ENCODE results near the gene C6orf89. TPM values are rescaled to one million over a fixed set of nuclear protein-coding genes. Genes with fewer than 3 reads are reported as not detected.

C6orf89 gene
- polyA plus RNA-seq, 3 donors = 19.2 to 37.5 (median 29.2) TPM

DNA sequence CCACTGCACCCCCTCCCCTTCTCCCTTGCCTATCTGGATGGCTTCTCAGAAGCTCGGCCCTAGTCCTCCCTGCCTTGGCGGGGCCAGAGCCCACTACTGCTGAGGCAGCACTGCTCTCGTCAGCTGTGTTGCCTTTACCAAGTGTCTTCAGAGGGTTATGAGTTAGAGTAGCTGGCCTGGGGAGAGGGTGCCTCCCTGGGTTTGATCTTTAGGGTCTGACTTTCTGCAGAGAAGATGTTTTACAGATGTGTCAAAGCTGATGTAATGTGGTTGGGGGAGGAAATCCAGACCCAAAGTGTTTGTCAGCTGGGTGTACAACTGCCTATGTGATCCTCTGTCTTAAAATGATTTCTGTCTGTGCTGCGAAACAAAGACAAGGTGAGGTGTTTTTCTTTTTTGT is 38.4 kb downstream of the C6orf89 start:
- Histone ChIP-seq H3K27me3 (ENCODE audit: control insufficient read depth in 2 of 2, insufficient read depth in 2 of 2, low read length in 2 of 2) (no peaks in the 10 kb centered on the region), H3K27ac (ENCODE audit: low read depth in 1 of 2, low read length in 2 of 2) (no peak overlapping the region), H3K4me3 (replicated peaks in 1 of 3; ENCODE audit: low read depth in 2 of 3, low read length in 3 of 3) (no peak overlapping the region), H2AFZ (ENCODE audit: insufficient read depth, low read depth, low read length, poor library complexity, severe bottlenecking) (no peak overlapping the region), H3K9ac (ENCODE audit: insufficient read depth, low read length, poor library complexity, severe bottlenecking) (no peak overlapping the region), H3K36me3 (replicated peaks in 1 of 2; ENCODE audit: control insufficient read depth in 1 of 2, insufficient read depth in 2 of 2, low read length in 2 of 2) (peaks cover 57 to 82% of the 10 kb centered on the region in 2 donors), H3K79me2 (ENCODE audit: insufficient read depth, low read length) (no peaks in the 10 kb centered on the region), H3K4me2 (replicated peaks; ENCODE audit: extremely low read depth, low read length, poor library complexity, severe bottlenecking) (no peak overlapping the region), H3K9me3 (replicated peaks in 1 of 2; ENCODE audit: control insufficient read depth in 1 of 2, insufficient read depth in 1 of 2, low read length in 2 of 2) (no peaks in the 10 kb centered on the region), H3K4me1 (ENCODE audit: control insufficient read depth in 1 of 2, insufficient read depth in 2 of 2, low read length in 2 of 2) (no peaks in the 10 kb centered on the region), H4K20me1 (ENCODE audit: insufficient read depth, low read length) (no peaks in the 10 kb centered on the region)
- TF ChIP-seq, protein P1, sequence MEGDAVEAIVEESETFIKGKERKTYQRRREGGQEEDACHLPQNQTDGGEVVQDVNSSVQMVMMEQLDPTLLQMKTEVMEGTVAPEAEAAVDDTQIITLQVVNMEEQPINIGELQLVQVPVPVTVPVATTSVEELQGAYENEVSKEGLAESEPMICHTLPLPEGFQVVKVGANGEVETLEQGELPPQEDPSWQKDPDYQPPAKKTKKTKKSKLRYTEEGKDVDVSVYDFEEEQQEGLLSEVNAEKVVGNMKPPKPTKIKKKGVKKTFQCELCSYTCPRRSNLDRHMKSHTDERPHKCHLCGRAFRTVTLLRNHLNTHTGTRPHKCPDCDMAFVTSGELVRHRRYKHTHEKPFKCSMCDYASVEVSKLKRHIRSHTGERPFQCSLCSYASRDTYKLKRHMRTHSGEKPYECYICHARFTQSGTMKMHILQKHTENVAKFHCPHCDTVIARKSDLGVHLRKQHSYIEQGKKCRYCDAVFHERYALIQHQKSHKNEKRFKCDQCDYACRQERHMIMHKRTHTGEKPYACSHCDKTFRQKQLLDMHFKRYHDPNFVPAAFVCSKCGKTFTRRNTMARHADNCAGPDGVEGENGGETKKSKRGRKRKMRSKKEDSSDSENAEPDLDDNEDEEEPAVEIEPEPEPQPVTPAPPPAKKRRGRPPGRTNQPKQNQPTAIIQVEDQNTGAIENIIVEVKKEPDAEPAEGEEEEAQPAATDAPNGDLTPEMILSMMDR (IDR thresholded peaks at IDR 0.05) = no peak
- no peak overlapping the region for H3K27ac Mint-ChIP-seq
- WGBS (ENCODE audit: insufficient coverage) = 95% methylated on average over 3 of the region's 4 CpGs
- H3K9me3 Mint-ChIP-seq = no peaks in the 10 kb centered on the region
- H3K27me3 Mint-ChIP-seq (ENCODE audit: low read depth in 3 of 3) = peaks cover 0 to 5% (median 0%) of the 10 kb centered on the region in 3 donors
- no peak overlapping the region for H3K4me3 Mint-ChIP-seq
- peaks cover 75 to 81% of the 10 kb centered on the region in 2 donors for H3K36me3 Mint-ChIP-seq
- DNase-seq = no peak
- peaks cover 1% of the 10 kb centered on the region for H3K4me1 Mint-ChIP-seq
- intact Hi-C loops (cut with micrococcal nuclease) = no loop called here

DNA sequence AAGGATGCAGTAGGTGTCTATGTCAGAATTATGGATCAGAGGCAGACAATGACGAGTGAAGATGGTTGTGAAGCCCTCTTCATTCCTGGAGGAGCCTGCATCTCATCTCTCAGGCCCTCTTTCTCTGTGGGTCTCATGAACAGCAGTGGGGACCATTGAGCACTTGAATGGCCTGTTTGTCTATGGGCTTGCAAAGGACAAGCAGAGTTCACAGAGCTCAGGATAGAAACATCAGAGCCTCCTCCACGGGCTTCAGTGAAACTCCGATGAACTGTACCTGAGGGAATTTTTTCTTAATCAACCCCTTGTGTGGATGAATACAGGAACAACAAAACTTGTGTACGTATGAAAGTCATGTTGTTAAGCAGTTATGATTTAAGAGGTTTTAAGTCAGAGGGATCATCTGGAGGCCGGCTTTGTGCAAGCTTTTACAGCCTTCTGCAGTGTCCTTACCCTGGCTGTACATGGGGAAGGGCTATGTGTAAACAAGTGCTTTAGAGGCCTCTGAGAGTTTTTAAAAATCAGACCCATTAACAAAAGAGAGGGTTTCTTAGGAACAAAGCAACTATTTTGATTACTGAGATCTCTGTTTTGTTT is 39.1 kb downstream of the C6orf89 start:
- Mint-ChIP-seq H3K27me3 (ENCODE audit: low read depth in 3 of 3) (peaks cover 0 to 6% (median 2%) of the 10 kb centered on the region in 3 donors), H3K4me1 (peaks cover under 1% of the 10 kb centered on the region), H3K9me3 (no peaks in the 10 kb centered on the region), H3K27ac (no peak overlapping the region), H3K4me3 (no peak overlapping the region), H3K36me3 (peaks cover 68 to 75% of the 10 kb centered on the region in 2 donors)
- no peak for DNase-seq
- TF ChIP-seq, protein P1 (IDR thresholded peaks at IDR 0.05) = no peak
- intact Hi-C loops (cut with micrococcal nuclease) = no loop called here
- H3K9me3 ChIP-seq (replicated peaks in 1 of 2; ENCODE audit: control insufficient read depth in 1 of 2, insufficient read depth in 1 of 2, low read length in 2 of 2) = no peaks in the 10 kb centered on the region
- H3K4me2 ChIP-seq (replicated peaks; ENCODE audit: extremely low read depth, low read length, poor library complexity, severe bottlenecking) = no peak overlapping the region
- H3K27ac ChIP-seq (ENCODE audit: low read depth in 1 of 2, low read length in 2 of 2) = no peak overlapping the region
- H2AFZ ChIP-seq (ENCODE audit: insufficient read depth, low read depth, low read length, poor library complexity, severe bottlenecking) = no peak overlapping the region
- no peaks in the 10 kb centered on the region for H3K79me2 ChIP-seq (ENCODE audit: insufficient read depth, low read length)
- H3K4me3 ChIP-seq (replicated peaks in 1 of 3; ENCODE audit: low read depth in 2 of 3, low read length in 3 of 3) = no peak overlapping the region
- no peaks in the 10 kb centered on the region for H3K27me3 ChIP-seq (ENCODE audit: control insufficient read depth in 2 of 2, insufficient read depth in 2 of 2, low read length in 2 of 2)
- H3K9ac ChIP-seq (ENCODE audit: insufficient read depth, low read length, poor library complexity, severe bottlenecking) = no peak overlapping the region
- WGBS (ENCODE audit: insufficient coverage) = 100% methylated on average over 3 of the region's 5 CpGs
- no peaks in the 10 kb centered on the region for H4K20me1 ChIP-seq (ENCODE audit: insufficient read depth, low read length)
- H3K4me1 ChIP-seq (ENCODE audit: control insufficient read depth in 1 of 2, insufficient read depth in 2 of 2, low read length in 2 of 2) = no peaks in the 10 kb centered on the region
- peaks cover 49 to 74% of the 10 kb centered on the region in 2 donors for H3K36me3 ChIP-seq (replicated peaks in 1 of 2; ENCODE audit: control insufficient read depth in 1 of 2, insufficient read depth in 2 of 2, low read length in 2 of 2)

All from CD14-positive monocyte (primary cell).